ENCODE measurements around the gene SLC6A15. TPM values are rescaled to one million over a fixed set of nuclear protein-coding genes. Genes with fewer than 3 reads are reported as not detected.
A peak's percentile ranks its signal among the peaks of the same experiment; 100 is the strongest.

Gene SLC6A15
- under 1 TPM; 0.45 to 0.58 TPM for total RNA-seq
- long read RNA-seq, result 0 reads

DNA sequence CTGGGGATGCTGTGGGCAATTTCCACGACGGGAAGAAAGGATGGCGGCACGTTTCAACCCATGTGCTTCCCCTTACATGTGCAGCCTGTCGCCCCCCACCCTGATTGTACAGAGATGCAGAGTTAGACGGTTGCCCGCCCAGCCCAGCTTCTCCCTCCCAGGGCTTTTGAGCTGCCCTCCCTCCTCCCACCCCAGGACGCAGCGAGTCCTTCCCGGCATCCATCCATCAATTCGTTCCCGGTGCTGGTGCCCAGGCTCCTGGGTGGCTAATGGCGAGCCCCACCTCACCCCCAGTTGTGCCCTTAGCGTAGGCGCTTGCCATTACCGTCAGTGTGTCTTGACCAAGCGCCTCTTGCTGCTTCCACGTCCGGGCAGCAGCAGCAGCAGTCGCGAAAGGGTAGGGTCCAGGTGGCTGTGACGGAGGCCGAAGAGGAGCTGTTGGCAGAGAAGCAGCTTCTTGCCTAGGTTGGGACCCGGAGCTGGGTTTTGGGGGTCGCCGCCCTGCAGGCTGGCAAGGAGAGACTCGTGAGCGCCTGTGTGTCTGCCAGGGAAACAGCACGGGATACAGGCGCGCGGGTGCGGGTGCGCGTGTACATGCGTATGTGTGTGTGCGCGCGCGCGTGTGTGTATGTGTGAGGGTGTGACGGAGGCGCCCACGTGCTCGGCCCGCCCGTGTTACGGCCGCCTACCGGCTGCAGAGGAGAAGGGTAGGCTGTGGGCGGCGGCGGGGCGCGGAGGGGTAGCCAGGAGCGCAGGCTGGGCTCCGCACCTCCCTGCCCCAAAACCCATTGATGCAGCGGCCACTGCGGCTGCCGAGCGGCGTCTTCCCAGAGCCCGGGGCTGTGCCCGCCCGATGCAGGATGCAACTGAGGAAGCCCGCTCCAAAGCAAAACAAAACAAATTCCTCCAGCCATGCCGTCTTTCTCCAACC lies at the start of gene SLC6A15:
TSS of gene SLC6A15 (minus strand) at position 602 of the 931 bp plus-strand sequence. CDS start 20,679 bp downstream, outside the sequence.
- intact Hi-C loops (cut with DNase I, micrococcal nuclease), result no loop called here
- ATAC-seq, result peak; percentile 77

DNA sequence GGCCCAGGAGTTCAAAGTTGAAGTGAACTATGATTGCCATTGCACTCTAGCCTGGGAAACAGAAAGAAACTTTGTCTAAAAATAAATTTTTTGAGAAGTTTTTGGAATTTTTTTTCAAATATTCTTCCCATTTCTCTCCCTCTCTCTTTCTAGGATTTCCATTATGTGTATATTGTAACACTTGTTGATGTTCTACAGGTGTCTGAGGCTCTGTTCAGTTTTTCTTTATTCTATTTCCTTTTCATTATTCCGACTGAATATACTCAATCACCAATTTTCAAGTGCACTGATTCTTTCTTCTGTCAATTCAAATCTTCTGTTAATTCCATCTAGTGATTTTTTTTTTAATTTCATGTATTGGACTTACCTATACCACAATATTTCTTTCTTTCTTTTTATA lies 48.3 kb upstream of the SLC6A15 start:
- intact Hi-C loops (cut with DNase I, micrococcal nuclease), result no loop called here
- DNase-seq (no peak), ATAC-seq (no peak)

More for the DNA sequence above, at the start of gene SLC6A15:
- DNase-seq, result peak in 1 of 2 donors; percentile 41

DNA sequence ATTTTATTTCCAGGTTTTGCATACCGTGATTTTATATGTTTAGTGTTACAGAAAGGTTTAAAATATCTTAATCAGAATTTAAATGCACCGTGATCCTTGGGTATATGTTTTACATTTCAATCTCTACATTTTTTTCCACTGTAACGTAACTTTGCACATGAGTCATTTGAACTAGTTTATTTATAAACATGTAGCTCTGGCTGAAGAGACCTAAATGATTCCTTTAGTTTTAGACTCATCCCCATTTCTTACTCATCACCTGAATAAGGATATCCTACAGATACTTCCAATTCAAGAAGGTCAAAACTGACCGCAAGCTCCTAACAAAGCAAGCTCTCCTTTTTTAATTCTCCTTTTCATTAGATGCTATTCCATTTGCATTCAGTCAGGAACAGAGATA lies 42.7 kb upstream of the SLC6A15 start:
- ATAC-seq, result no peak
- no peak for DNase-seq
- intact Hi-C loops (cut with DNase I, micrococcal nuclease), result no loop called here

DNA sequence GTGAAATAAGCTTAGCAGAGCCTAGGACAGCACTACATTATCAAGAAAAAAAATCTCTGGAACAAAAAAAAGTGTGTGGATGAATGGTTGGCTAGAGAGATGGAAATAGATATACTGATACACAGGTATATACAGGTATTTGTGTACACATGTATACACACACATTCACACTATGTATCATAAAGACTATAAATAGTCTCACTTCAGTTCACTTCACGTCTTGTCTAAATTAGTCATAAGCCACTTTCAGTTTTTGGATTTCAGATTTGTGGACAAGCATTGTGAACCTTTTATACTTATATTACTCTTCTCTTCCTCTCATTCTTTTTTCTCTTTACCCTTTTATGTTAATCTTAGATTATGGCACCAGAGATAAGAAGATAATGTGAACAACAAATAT lies 41.8 kb upstream of the SLC6A15 start:
- intact Hi-C loops (cut with DNase I, micrococcal nuclease), result no loop called here
- no peak for ATAC-seq
- DNase-seq, result no peak

DNA sequence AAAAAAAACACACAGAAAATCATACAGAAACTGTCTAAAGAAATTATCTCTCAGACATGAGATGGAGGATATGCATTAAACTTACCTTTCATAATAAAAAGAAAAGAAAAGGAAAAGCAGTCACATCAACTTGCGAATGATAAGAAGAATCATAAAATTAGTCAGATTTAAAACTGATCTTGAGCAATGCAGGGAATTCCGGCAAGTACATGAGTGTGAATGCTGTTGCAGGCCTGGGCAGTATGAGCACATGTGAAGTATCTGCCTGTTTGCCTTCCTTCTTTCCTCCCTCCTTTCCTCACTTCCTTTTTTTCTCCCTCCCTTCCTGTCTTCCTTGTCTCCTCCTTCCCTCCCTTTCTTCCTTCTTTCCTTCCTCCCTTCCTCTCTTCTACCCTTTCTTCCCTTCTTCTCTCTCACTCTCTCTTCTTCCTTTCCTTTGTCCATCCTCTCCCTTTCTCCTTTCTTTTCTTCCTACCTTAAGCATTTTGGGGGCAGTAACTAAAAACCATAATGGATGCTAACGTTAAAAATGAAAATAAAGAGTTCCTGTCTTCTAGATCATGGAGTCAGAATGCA lies 38.5 kb upstream of the SLC6A15 start:
- ATAC-seq, result no peak
- no peak for DNase-seq
- intact Hi-C loops (cut with DNase I, micrococcal nuclease), result no loop called here

DNA sequence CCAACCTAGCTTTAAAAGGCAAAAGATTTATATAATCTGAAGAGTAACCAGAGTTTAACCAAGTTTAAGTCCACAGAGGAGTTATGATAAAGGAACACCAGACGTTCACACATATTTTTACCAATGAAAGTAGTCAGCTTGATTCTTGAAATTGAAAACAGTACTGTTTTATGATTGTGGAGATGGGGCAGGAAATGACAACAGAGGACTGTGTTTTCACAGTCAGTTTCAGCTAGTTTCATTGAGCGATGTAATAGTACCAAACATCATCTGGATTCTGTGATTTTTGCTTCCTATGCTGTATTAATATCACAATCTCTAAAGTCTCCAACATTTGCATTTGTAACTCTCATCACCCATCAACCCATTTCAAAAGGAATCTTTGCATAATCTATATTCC lies 34.2 kb upstream of the SLC6A15 start:
- DNase-seq, result no peak
- intact Hi-C loops (cut with DNase I, micrococcal nuclease), result no loop called here
- no peak for ATAC-seq

DNA sequence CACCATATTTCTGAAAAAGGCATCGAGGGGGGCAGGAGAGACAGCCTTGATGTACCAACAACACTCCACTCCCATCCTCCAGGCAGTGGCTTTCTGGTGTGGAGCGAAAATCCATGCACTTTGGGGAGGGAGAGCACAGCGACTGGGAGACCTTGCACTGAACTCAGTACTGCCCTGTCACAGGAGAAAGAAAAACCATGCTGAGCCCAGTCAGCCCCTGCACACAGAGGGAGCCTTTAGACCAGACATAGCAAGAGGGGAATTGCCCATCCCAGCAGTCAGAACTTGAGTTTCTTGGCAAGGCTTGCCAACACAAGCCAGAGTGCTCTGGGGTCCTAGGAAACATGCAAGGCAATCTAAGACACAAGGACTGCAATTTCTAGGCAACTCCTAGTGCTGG lies 24.8 kb upstream of the SLC6A15 start:
- intact Hi-C loops (cut with DNase I, micrococcal nuclease), result no loop called here
- DNase-seq (no peak), ATAC-seq (no peak)

DNA sequence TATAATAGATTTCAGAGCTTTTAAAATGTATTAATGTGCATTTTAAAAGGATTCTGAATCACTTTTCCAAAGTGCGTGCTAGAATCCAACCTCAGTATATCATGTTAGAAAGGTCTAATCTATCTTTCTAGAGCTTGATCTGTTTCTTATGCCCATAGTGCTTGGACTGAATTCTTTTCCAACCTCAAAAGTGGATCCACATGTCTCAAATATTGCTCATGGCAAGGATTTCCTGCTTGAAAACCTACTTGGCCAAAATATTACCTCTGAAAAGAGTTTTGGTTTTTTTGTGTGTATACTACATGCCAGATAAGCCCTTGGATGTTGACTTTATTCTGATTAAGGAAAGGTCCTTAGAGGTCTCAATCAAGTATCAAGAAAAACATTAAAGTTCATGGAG lies 16.9 kb upstream of the SLC6A15 start:
- DNase-seq, result no peak
- ATAC-seq, result no peak
- intact Hi-C loops (cut with DNase I, micrococcal nuclease), result no loop called here

DNA sequence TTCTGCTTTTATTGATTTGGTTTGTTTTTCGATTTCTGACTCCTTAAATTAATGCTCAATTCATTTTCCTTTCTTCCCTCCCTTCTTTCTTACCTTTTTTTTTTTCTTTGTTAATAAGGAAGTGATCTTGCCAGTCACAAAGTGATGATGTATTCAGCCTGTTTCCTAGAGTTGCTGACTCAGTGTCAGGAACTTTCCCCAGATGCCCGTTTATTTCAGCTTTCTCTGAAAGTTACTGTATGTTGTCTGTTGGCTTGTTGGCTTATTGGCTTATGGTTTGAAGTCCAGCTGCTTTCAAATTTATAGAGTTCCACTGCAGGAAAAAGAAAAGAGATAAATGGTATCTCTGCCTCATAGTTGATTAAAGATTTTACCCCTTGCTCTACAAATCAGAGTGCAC lies 12.4 kb upstream of the SLC6A15 start:
- no peak for ATAC-seq
- intact Hi-C loops (cut with DNase I, micrococcal nuclease), result no loop called here
- no peak for DNase-seq

DNA sequence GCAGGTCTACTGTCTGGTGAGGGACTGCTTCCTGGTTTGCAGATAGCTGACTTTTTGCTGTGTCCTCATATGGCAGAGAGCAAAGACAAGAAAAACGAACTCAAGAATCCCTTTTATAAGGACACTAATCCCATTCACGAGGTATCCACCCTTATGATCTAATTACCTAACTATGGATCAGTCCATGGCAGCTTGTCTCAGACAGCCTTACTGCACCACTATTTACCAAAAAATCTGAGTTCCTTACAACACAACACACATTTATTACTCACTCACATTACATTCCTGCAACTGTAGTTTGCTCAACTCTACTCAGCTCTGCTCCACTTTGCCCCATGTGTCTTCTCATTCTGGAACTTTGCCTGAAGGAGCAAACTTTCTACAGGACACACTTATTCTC lies 10.1 kb upstream of the SLC6A15 start:
- no peak for DNase-seq
- no peak for ATAC-seq
- intact Hi-C loops (cut with DNase I, micrococcal nuclease), result no loop called here

DNA sequence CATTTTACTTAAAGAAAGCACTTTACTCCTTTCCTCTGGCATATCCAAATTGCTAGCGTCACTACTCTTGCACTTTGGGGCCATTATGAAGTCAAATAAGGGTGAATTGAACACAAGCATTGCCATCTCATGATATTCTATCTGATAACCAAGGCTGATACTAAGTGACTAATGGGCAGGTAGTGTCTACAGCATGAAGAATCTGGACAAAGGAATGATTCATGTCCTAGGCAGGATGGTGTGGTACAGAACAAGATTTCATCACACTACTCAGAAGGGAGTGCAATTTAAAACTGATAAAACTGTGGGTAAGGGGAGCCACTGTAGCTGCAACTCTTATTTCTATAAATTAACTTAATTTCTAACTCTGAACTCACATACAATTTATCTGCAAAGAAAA lies 7.7 kb upstream of the SLC6A15 start:
- intact Hi-C loops (cut with DNase I, micrococcal nuclease), result no loop called here
- ATAC-seq, result no peak
- no peak for DNase-seq

DNA sequence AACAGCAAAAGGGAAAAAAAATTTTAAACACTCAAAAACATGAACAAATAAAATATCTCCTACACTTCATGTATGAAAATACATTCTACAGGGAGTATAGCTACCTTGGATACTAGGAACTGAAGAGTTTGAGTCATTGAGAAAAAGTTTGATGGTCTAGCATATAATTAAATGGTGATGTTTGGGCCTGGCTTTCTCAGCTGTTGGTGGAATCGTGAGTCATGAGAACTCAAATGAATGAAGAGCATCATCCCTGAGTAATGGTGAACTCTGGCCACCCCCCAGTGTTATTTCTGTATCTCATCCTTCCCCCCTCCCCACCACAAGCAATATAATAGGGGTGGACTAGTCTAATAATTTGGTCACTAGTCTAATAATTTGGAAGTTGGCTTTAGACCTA lies 6.7 kb upstream of the SLC6A15 start:
- no peak for DNase-seq
- ATAC-seq, result no peak

DNA sequence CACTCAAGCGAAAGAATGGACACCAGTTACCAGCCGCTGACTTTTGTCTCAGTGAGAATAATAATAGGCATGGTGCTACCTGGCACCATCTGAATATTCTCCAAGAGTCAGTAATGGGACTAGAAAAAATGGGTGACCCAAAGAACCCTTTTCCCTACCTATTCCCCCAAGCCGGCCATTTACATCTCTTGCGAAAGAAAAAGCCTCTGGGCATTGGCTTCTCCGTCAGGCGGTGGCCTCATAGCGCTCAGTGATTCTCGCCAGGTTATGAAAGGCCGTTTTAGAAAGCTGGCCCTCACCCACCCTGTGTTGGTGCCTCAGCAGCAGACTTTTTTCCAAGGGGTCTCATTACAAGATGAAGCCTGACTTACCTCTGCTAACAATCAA lies 523 bp upstream of the SLC6A15 start:
- no peak for DNase-seq
- no peak for ATAC-seq
- intact Hi-C loops (cut with DNase I, micrococcal nuclease), result no loop called here

More for the DNA sequence above, 6.7 kb upstream of the SLC6A15 start:
- intact Hi-C loops (cut with DNase I, micrococcal nuclease), result no loop called here

DNA sequence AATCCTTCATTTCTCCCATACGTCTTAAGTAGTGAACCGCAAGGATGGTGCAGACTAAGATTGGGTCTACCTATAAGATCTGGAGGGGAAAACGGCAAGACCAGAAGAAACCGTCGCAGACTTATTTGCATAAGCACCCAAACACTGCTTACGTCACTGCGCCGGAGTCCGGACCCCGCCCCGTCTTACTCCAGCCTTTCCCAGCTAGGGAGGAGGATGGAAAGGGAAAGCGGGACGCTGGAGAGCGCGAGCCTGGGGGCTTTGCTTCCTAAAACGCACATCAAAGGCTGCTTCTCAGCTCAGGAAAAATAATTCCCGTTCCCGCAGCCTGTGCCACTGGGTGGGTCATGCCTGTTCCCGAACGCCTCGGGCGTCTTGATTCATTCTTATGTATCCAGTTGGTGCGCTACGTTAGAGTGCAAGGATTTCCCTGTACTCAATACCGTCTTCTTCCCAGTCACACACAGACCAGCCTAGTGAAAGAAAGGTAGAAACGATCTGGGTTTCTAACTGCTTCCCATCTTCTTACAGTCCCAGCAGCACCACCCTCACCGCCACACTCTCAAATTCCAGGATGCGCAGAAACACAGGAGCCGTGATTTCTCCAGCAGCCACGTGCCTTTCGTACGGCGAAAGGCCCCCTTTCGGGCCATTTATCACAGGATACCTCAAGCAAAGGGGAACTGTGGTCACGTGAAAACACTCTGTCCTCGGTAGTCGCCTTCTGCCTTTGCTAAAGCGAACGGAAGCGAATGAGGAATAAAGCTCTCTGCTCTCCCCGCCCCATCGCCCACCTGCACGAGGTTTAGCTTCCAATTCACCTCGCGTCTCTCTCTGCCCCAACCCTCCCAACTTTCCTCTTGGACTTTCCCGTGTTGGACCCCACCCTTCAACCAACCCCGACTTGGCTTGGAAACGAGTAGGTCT lies 1.1 kb downstream of the SLC6A15 start:
- ATAC-seq (peak; percentile 63), DNase-seq (peak in 1 of 2 donors; percentile 30)
- intact Hi-C loops (cut with DNase I, micrococcal nuclease), result no loop called here

DNA sequence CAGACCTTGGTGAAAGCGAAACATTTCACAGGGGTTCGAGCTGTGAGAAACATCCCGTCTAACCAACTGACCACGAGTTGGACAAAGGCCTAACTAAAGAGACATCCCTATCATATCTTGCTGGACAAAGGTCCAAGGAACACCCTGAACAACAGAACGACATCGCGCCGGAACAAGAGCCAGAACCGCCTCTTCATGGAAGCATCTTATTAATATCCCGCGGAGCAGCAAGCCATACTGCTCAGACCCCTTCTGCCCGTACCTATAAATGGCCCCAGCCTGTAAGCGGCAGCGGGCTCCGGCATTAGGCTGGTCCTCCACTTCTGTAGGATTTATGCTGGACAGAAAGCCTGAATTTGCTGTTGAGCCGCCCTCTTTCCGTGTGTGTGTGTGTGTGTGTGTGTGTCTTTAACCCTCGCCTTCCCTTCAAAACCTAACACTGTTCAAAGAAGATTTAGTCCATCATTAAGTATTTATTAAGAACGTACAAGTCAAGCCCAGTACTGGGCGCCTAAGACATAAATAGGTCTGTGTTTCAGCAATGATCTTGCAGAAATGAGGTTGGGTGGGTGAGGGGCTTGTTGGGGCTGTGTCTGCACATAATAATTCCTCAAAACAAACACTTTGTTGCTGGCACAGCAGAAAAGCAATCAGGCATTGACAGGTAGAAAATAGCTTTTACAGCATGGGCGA lies 1.9 kb downstream of the SLC6A15 start:
- DNase-seq (no peak), ATAC-seq (no peak)
- intact Hi-C loops (cut with DNase I, micrococcal nuclease), result no loop called here

DNA sequence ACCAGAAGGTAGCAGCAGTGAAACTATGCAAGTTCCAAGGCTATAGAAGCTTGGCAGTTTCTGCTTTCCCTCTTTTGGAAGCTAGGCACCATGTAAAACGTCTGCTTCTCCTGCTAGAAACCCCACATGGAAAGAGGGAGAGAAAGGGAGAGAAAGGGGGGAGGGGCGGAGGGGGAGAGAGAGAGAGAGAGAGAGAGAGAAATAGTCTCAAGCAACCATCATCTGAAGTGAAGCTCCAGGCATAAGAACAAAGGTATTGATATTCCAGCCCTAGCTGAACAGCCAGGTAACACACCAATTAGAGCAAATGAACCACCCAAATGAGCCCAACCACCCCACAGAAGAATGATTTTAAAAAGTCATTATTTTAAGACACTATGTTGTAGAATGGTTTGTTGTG lies 8.5 kb downstream of the SLC6A15 start:
- DNase-seq (no peak), ATAC-seq (no peak)
- intact Hi-C loops (cut with DNase I, micrococcal nuclease), result no loop called here

DNA sequence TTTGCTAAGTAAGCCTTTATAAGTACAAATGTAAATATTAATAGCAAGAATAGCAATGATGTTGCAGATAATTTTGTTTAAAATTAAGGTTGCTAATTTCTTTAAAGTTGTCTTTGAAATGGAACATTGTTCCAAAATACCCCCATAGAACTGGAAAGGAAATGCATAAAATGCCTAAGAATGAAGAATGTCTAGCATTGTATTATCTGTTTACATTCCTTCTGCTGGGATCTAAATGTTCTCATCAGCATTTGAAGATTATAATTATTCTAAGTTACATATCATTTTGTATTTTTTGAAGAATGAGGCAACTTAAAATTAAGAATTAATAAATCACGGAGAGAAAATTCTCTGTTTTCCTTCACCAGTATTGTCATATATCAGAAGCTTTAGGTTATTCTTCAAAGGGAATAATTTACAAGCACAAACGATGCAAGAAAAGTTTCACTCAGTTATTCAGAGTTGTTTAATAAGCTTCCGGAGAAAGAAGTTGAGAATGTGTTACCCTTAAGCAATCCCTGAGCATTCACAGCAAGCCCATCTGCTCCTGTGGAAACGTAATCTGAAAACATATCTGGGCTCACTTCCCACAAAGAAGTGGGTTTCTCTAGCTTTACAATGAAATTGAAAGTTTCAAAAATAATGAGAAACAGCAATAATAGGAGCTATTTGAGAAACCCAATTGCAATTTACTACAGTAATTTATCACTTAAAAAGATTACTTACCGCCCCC lies 21.3 kb downstream of the SLC6A15 start:
- DNase-seq (no peak), ATAC-seq (no peak)
- intact Hi-C loops (cut with DNase I, micrococcal nuclease), result no loop called here

DNA sequence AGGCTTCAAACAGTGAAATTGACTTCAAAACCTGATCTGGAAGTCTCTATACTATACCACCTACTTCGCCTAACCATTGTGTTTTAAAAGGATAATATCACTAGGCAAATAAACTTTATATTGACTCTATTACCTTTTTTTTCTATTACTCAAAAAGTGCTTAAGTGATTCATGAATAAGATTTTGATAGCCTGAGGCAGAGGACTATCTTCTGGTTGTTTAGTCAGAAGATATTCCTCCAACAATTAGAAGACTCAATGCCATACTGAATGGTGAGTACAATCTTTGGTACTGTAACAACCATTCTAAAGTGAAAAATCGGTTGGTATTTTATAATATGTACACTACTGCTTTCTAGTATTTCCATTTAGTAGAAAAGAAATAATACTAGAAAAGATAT lies 22.8 kb downstream of the SLC6A15 start:
- DNase-seq, result no peak
- ATAC-seq, result no peak
- intact Hi-C loops (cut with DNase I, micrococcal nuclease), result loop anchor here in 1 of 2 donors (10.0 kb wide), 1 partner anchor 135 kb away; no protein-coding TSS in a partner anchor

Data from left colon (tissue), 2 donors.